ENCODE measurements around the gene SNAP91.

- TF ChIP-seq POLR2A (IDR thresholded peaks at IDR 0.05; ENCODE audit: extremely low read depth, insufficient read length) (no peak), CTCF (IDR thresholded peaks at IDR 0.05; ENCODE audit: low read depth, low read length) (no peak)
Measured at GRCh38 chr6:83589076-83589475, 119.8 kb downstream of the SNAP91 start.
